Ascending aorta (tissue), 2 donors: ENCODE measurements around the gene SH3BP5. TPM values are rescaled to one million over a fixed set of nuclear protein-coding genes. Genes with fewer than 3 reads are reported as not detected.
A peak's percentile ranks its signal among the peaks of the same experiment; 100 is the strongest.

ENCODE experiments used
- DNase-seq, 2 donors: peaks; one replicate each; pipeline ENCODE4 v3.0.0-alpha.2; 2019; ENCODE audit warnings: low spot score in 2 of 2
- H3K27ac ChIP-seq, 2 donors: fragments of 200-600 bp; sonication (generic); one replicate each; pipeline ENCODE4 v1.5.1; 2016 to 2017; ENCODE audit warnings: mild to moderate bottlenecking in 1 of 2
- H3K27me3 ChIP-seq: fragments of 200-600 bp; sonication (generic); one replicate; pipeline ENCODE4 v1.5.1; 2017
- H3K36me3 ChIP-seq, 2 donors: fragments of 200-600 bp; sonication (generic); one replicate each; pipeline ENCODE4 v1.5.1; 2016
- H3K4me1 ChIP-seq, 2 donors: fragments of 200-600 bp; sonication (generic); one replicate each; pipeline ENCODE4 v1.5.1; 2016 to 2017; ENCODE audit warnings: mild to moderate bottlenecking in 1 of 2
- H3K4me3 ChIP-seq, 2 donors: fragments of 200-600 bp; sonication (generic); one replicate each; pipeline ENCODE4 v1.5.1; 2016 to 2017; ENCODE audit warnings: mild to moderate bottlenecking in 1 of 2
- H3K9me3 ChIP-seq, 2 donors: fragments of 200-600 bp; sonication (generic); one replicate each; pipeline ENCODE4 v1.5.1; 2016
- CTCF ChIP-seq, 3 experiments: fragments of 200-600 bp in 2 of 3; fragments of 450-650 bp in 1 of 3; sonication (generic) in 2 of 3; IDR thresholded peaks; one replicate each; pipeline ENCODE4 v1.5.1; 2016 to 2019; ENCODE audit warnings: antibody characterized with exemption in 3 of 3, mild to moderate bottlenecking in 1 of 3, moderate library complexity in 1 of 3
- intact Hi-C: fragments of 100-400 bp; cut with DNase I; formaldehyde crosslinking; loops from one replicate; pipeline ENCODE4 v1.15.1; 2023
- total RNA-seq: library from RNA; depleted of rRNA; stranded (reverse); fragments of >200 nt; gene quantifications from one replicate; pipeline ENCODE4 v1.1.0, GENCODE V29; 2016

SH3BP5 gene
- total RNA-seq, 1 donor from 2014 or later: 65.9 TPM

DNA sequence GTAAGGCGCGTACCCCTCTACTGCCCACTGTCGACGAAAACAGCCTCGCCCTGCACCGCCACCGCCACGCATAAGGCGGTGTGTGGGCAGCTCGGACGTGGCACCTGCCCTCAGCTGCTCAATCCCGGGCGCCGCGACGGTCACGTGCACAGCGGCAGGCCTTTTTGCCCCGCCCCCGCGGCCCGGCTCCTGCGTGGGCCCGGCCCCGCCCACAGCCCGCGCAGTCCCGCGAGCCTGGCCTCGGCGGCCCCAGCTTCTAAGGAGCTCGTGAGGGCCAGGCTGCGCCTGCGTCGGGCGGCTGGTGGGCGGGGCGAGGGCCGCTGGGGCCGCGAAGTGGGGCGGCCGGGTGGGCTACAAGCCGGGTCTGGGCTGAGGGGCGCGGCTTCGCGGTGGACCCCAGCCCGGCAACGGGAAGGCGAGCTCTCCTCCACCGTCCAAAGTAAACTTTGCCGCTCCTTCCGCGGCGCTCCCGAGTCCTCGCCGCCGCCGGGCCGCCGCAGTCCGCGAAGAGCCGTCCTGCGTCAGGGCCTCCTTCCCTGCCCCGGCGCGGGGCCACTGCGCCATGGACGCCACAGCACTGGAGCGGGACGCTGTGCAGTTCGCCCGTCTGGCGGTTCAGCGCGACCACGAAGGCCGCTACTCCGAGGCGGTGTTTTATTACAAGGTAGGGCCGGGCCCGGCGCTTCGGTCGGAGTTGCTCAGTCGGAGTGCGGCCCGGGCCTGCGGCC lies 126.3 kb downstream of the SH3BP5 start, which contains the start of gene CAPN7:
Gene CAPN7, plus strand, starts transcription at position 313 of the 728 bp plus-strand sequence. Its CDS starts 250 bp downstream, at position 563.
- Histone ChIP-seq H3K4me3 (peak within 1 kb of the TSS; percentile 89 to 99), H3K4me1 (peaks cover 0 to 25% of the 10 kb centered on the region in 2 donors), H3K9me3 (no peaks in the 10 kb centered on the region), H3K27ac (peak within 1 kb of the TSS; percentile 91 to 97), H3K27me3 (no peaks in the 10 kb centered on the region), H3K36me3 (peaks cover 6 to 10% of the 10 kb centered on the region in 2 donors)
- intact Hi-C loops: loop anchor here (2.0 to 10.0 kb wide), 9 partner anchors 61 to 1029 kb away; partner anchors contain the start of genes CCDC174, EAF1, LSM3 and METTL6
- TF ChIP-seq CTCF (IDR thresholded peaks at IDR 0.05): peak; percentile 46 to 60 (median 47)
- peak; percentile 84 to 97 for DNase-seq

- peaks cover 0 to 25% of the 10 kb centered on the region in 2 donors for H3K4me1 ChIP-seq
- peak overlapping the region; percentile 91 to 97 for H3K27ac ChIP-seq
- H3K36me3 ChIP-seq: peaks cover 2 to 4% of the 10 kb centered on the region in 2 donors
- H3K27me3 ChIP-seq: no peaks in the 10 kb centered on the region
- H3K9me3 ChIP-seq: no peaks in the 10 kb centered on the region
- no peak for DNase-seq
- intact Hi-C loops: loop anchor here (2.0 to 10.0 kb wide), 6 partner anchors 62 to 1028 kb away; partner anchors contain the start of genes EAF1, LSM3, METTL6 and SH3BP5
- H3K4me3 ChIP-seq: peak overlapping the region; percentile 89 to 99
- TF ChIP-seq CTCF (IDR thresholded peaks at IDR 0.05): no peak
These were observed 126.9 kb downstream of the SH3BP5 start for GRCh38 chr3:15205482-15205933.

Other genes with a start within 250 kb of the SH3BP5 start
- gene RBSN, start 233.4 kb downstream of the SH3BP5 start, total RNA-seq: 17.2 TPM
- gene CAPN7, start 126.3 kb downstream of the SH3BP5 start, total RNA-seq: 38.6 TPM
- 8.0 TPM for gene METTL6, start 95.0 kb upstream of the SH3BP5 start, total RNA-seq
- 5.2 TPM for gene EAF1, start 95.0 kb upstream of the SH3BP5 start, total RNA-seq
- 4.6 TPM for gene COLQ, start 189.1 kb upstream of the SH3BP5 start, total RNA-seq